ENCODE data around the gene MECP2. TPM values are rescaled to one million over a fixed set of nuclear protein-coding genes. Genes with fewer than 3 reads are reported as not detected.

MECP2 gene
- total RNA-seq, 4 donors from 2014 or later, result 57.7 to 79.4 (median 64.8) TPM

DNA sequence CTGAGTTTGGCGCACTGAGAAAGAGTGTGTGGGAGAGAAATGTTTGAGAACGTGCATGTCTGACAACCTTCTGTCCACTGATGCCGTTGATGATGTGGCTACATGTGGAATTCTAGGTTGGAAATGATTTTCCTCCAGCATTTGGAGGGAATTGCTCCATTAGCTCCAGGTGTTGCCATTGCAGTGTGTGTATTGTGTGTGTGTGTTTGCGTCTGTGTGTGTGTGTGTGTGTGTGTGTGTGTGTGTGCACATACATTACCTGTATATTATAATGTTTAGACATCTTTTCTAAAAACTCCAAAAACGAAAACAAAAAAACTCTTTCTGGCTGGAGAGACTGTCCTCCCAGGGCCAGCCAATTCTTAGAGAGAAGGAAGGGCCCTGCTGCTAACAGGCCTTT, 18.2 kb upstream of the MECP2 start:
- intact Hi-C loops (cut with DNase I), result no loop called here
- DNase-seq (ENCODE audit: extremely low spot score), result no peak
- 89% methylated on average over 5 of the region's 5 CpGs for WGBS

GRCh38 chrX:154115071-154115470, 17.6 kb upstream of the MECP2 start:
- no peak overlapping the region for H3K4me3 ChIP-seq
- WGBS, result 89% methylated on average over 10 of the region's 10 CpGs
- no peak for DNase-seq (ENCODE audit: extremely low spot score)
- H3K27me3 ChIP-seq, result no peaks in the 10 kb centered on the region
- TF ChIP-seq POLR2AphosphoS5 (IDR thresholded peaks at IDR 0.05), result no peak
- TF ChIP-seq EP300 (IDR thresholded peaks at IDR 0.05), result no peak
- TF ChIP-seq, protein P1, sequence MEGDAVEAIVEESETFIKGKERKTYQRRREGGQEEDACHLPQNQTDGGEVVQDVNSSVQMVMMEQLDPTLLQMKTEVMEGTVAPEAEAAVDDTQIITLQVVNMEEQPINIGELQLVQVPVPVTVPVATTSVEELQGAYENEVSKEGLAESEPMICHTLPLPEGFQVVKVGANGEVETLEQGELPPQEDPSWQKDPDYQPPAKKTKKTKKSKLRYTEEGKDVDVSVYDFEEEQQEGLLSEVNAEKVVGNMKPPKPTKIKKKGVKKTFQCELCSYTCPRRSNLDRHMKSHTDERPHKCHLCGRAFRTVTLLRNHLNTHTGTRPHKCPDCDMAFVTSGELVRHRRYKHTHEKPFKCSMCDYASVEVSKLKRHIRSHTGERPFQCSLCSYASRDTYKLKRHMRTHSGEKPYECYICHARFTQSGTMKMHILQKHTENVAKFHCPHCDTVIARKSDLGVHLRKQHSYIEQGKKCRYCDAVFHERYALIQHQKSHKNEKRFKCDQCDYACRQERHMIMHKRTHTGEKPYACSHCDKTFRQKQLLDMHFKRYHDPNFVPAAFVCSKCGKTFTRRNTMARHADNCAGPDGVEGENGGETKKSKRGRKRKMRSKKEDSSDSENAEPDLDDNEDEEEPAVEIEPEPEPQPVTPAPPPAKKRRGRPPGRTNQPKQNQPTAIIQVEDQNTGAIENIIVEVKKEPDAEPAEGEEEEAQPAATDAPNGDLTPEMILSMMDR (IDR thresholded peaks at IDR 0.05), result no peak
- no peak for TF ChIP-seq POLR2A (IDR thresholded peaks at IDR 0.05; ENCODE audit: low read depth)
- H3K36me3 ChIP-seq, result no peaks in the 10 kb centered on the region
- H3K9me3 ChIP-seq, result peaks cover 0 to 5% (median 0%) of the 10 kb centered on the region in 4 donors
- intact Hi-C loops (cut with DNase I), result no loop called here
- no peaks in the 10 kb centered on the region for H3K4me1 ChIP-seq
- H3K27ac ChIP-seq (replicated peaks in 1 of 4), result no peak overlapping the region

More for the DNA sequence above, 18.2 kb upstream of the MECP2 start:
- Histone ChIP-seq H3K4me3 (no peak overlapping the region), H3K36me3 (no peaks in the 10 kb centered on the region), H3K27ac (replicated peaks in 1 of 4) (no peak overlapping the region), H3K27me3 (no peaks in the 10 kb centered on the region), H3K9me3 (peaks cover 0 to 4% (median 0%) of the 10 kb centered on the region in 4 donors), H3K4me1 (no peaks in the 10 kb centered on the region)
- no peak for TF ChIP-seq POLR2A (IDR thresholded peaks at IDR 0.05; ENCODE audit: low read depth)
- no peak for TF ChIP-seq EP300 (IDR thresholded peaks at IDR 0.05)
- TF ChIP-seq, protein P1 (IDR thresholded peaks at IDR 0.05), result no peak
- TF ChIP-seq POLR2AphosphoS5 (IDR thresholded peaks at IDR 0.05), result no peak

DNA sequence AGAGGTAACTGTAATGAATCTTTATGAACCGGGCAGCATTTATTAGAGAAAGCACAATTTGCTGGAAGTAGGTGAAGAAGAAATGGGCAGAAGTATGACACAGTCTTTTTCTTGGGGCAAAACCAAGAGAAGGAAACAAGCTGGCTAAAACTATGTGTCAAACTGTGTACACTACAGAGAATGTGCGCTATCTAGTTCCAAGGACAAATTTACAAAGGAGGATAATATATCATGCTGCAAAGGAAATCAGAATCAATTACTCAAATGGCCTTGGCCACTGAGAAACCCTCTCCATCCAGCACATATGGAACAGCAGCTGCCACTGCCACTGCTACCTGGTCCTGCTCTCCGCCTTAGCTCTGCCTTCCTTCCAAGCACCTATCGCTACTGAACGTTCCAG, 17.1 kb upstream of the MECP2 start:
- no peak for DNase-seq (ENCODE audit: extremely low spot score)
- TF ChIP-seq POLR2A (IDR thresholded peaks at IDR 0.05; ENCODE audit: low read depth), result no peak
- TF ChIP-seq, protein P1 (IDR thresholded peaks at IDR 0.05), result no peak
- no peak for TF ChIP-seq POLR2AphosphoS5 (IDR thresholded peaks at IDR 0.05)
- no peak for TF ChIP-seq EP300 (IDR thresholded peaks at IDR 0.05)
- Histone ChIP-seq H3K4me3 (no peak overlapping the region), H3K36me3 (no peaks in the 10 kb centered on the region), H3K4me1 (no peaks in the 10 kb centered on the region), H3K27ac (replicated peaks in 1 of 4) (no peak overlapping the region), H3K9me3 (peaks cover 0 to 5% (median 0%) of the 10 kb centered on the region in 4 donors), H3K27me3 (no peaks in the 10 kb centered on the region)
- intact Hi-C loops (cut with DNase I), result no loop called here
- 96% methylated on average over 5 of the region's 5 CpGs for WGBS

GRCh38 chrX:154113729-154114128, 16.2 kb upstream of the MECP2 start:
- Histone ChIP-seq H3K36me3 (no peaks in the 10 kb centered on the region), H3K9me3 (peaks cover 0 to 5% (median 0%) of the 10 kb centered on the region in 4 donors), H3K27ac (replicated peaks in 1 of 4) (no peak overlapping the region), H3K4me3 (no peak overlapping the region), H3K4me1 (no peaks in the 10 kb centered on the region), H3K27me3 (no peaks in the 10 kb centered on the region)
- WGBS, result 60% methylated on average over 6 of the region's 6 CpGs
- DNase-seq (ENCODE audit: extremely low spot score), result no peak
- no peak for TF ChIP-seq POLR2AphosphoS5 (IDR thresholded peaks at IDR 0.05)
- TF ChIP-seq, protein P1 (IDR thresholded peaks at IDR 0.05), result no peak
- no peak for TF ChIP-seq POLR2A (IDR thresholded peaks at IDR 0.05; ENCODE audit: low read depth)
- TF ChIP-seq EP300 (IDR thresholded peaks at IDR 0.05), result no peak
- intact Hi-C loops (cut with DNase I), result no loop called here

- no peak overlapping the region for H3K27ac ChIP-seq (replicated peaks in 1 of 4)
- H3K9me3 ChIP-seq, result no peaks in the 10 kb centered on the region
- WGBS, result 75% methylated on average over 2 of the region's 2 CpGs
- no peaks in the 10 kb centered on the region for H3K36me3 ChIP-seq
- TF ChIP-seq EP300 (IDR thresholded peaks at IDR 0.05), result no peak
- no peak for TF ChIP-seq POLR2A (IDR thresholded peaks at IDR 0.05; ENCODE audit: low read depth)
- TF ChIP-seq, protein P1 (IDR thresholded peaks at IDR 0.05), result no peak
- TF ChIP-seq POLR2AphosphoS5 (IDR thresholded peaks at IDR 0.05), result no peak
- no peaks in the 10 kb centered on the region for H3K27me3 ChIP-seq
- H3K4me1 ChIP-seq, result peaks cover 19 to 30% (median 29%) of the 10 kb centered on the region in 4 donors
- no peak overlapping the region for H3K4me3 ChIP-seq
- intact Hi-C loops (cut with DNase I), result no loop called here
- DNase-seq (ENCODE audit: extremely low spot score), result no peak
Measured at GRCh38 chrX:154098551-154098950, 1.0 kb upstream of the MECP2 start.

Measured in esophagus muscularis mucosa (tissue), 4 donors.